ENCODE results near the gene ETV6.

Gene ETV6

GRCh38 chr12:11881835-11882234 lies 232.4 kb downstream of the ETV6 start:
- Histone ChIP-seq H3K9me3 (replicated peaks; ENCODE audit: low read length) (no peaks in the 10 kb centered on the region), H3K4me1 (ENCODE audit: control insufficient read depth, insufficient read depth, low read length) (peaks cover 31% of the 10 kb centered on the region), H3K36me3 (ENCODE audit: insufficient read depth, low read length) (peaks cover 4% of the 10 kb centered on the region), H3K27me3 (ENCODE audit: control insufficient read depth, insufficient read depth, low read length) (no peaks in the 10 kb centered on the region), H3K4me2 (ENCODE audit: low read length) (no peak overlapping the region), H3K4me3 (ENCODE audit: low read length) (no peak overlapping the region), H3K9ac (ENCODE audit: low read depth, low read length) (no peak overlapping the region)

- H3K4me2 ChIP-seq (ENCODE audit: low read length), result no peak overlapping the region
- H3K27me3 ChIP-seq (ENCODE audit: control insufficient read depth, insufficient read depth, low read length), result no peaks in the 10 kb centered on the region
- no peaks in the 10 kb centered on the region for H3K9me3 ChIP-seq (replicated peaks; ENCODE audit: low read length)
- H3K4me1 ChIP-seq (ENCODE audit: control insufficient read depth, insufficient read depth, low read length), result peaks cover 30% of the 10 kb centered on the region
- no peak overlapping the region for H3K4me3 ChIP-seq (ENCODE audit: low read length)
- H3K36me3 ChIP-seq (ENCODE audit: insufficient read depth, low read length), result peaks cover 4% of the 10 kb centered on the region
- H3K9ac ChIP-seq (ENCODE audit: low read depth, low read length), result no peak overlapping the region
These were observed 233.0 kb downstream of the ETV6 start for GRCh38 chr12:11882301-11883019.

DNA sequence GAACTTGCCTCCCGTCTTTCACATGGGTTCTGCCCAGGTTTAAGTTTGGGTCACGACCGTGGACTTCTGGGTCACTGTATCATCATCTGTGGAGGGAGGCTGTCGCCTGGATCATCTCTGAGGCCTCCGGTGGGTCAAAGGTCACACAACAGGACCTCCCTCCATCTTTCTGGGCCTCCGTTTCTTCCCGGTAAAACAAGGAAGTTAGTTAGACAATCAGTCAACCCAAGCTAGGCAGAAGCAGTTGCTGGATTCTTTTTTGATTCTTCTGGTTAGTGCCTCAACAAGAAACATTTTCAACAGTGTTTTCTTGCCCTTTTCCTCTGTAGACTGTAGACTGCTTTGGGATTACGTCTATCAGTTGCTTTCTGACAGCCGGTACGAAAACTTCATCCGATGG lies 234.6 kb downstream of the ETV6 start:
- H3K36me3 ChIP-seq (ENCODE audit: insufficient read depth, low read length), result peaks cover 4% of the 10 kb centered on the region
- H3K9ac ChIP-seq (ENCODE audit: low read depth, low read length), result no peak overlapping the region
- H3K4me3 ChIP-seq (ENCODE audit: low read length), result no peak overlapping the region
- no peak overlapping the region for H3K4me2 ChIP-seq (ENCODE audit: low read length)
- no peaks in the 10 kb centered on the region for H3K27me3 ChIP-seq (ENCODE audit: control insufficient read depth, insufficient read depth, low read length)
- H3K9me3 ChIP-seq (replicated peaks; ENCODE audit: low read length), result no peaks in the 10 kb centered on the region
- peaks cover 14% of the 10 kb centered on the region for H3K4me1 ChIP-seq (ENCODE audit: control insufficient read depth, insufficient read depth, low read length)

- H3K9ac ChIP-seq (ENCODE audit: low read depth, low read length), result no peak overlapping the region
- peaks cover 14% of the 10 kb centered on the region for H3K4me1 ChIP-seq (ENCODE audit: control insufficient read depth, insufficient read depth, low read length)
- H3K4me2 ChIP-seq (ENCODE audit: low read length), result no peak overlapping the region
- no peak overlapping the region for H3K4me3 ChIP-seq (ENCODE audit: low read length)
- H3K9me3 ChIP-seq (replicated peaks; ENCODE audit: low read length), result no peaks in the 10 kb centered on the region
- peaks cover 4% of the 10 kb centered on the region for H3K36me3 ChIP-seq (ENCODE audit: insufficient read depth, low read length)
- no peaks in the 10 kb centered on the region for H3K27me3 ChIP-seq (ENCODE audit: control insufficient read depth, insufficient read depth, low read length)
These were observed 235.2 kb downstream of the ETV6 start for GRCh38 chr12:11884706-11885105.

- H3K9me3 ChIP-seq (replicated peaks; ENCODE audit: low read length), result no peaks in the 10 kb centered on the region
- no peak overlapping the region for H3K4me3 ChIP-seq (ENCODE audit: low read length)
- H3K9ac ChIP-seq (ENCODE audit: low read depth, low read length), result no peak overlapping the region
- no peak overlapping the region for H3K4me2 ChIP-seq (ENCODE audit: low read length)
- H3K27me3 ChIP-seq (ENCODE audit: control insufficient read depth, insufficient read depth, low read length), result no peaks in the 10 kb centered on the region
- H3K4me1 ChIP-seq (ENCODE audit: control insufficient read depth, insufficient read depth, low read length), result peaks cover 14% of the 10 kb centered on the region
- H3K36me3 ChIP-seq (ENCODE audit: insufficient read depth, low read length), result peaks cover 4% of the 10 kb centered on the region
These were observed 236.0 kb downstream of the ETV6 start for GRCh38 chr12:11885261-11886038.

DNA sequence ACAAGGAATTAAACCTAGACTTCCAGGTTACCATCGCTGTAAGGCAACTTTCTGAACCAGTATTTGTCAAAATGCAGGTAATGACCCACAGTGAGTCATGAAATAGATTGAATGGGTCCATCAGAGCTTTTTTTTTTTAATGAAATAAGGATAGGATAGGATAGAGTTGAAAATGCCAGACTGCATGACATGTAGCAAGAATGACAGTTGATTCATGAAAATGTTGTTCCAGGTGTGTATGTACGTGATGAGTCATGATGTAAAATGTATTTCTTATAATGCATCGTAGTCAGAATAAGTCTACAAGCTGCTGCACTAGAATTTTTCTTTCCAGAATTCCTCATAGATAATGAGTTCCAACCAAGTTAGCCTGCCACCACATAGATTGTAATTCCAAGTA lies 236.9 kb downstream of the ETV6 start:
- peaks cover 14% of the 10 kb centered on the region for H3K4me1 ChIP-seq (ENCODE audit: control insufficient read depth, insufficient read depth, low read length)

DNA sequence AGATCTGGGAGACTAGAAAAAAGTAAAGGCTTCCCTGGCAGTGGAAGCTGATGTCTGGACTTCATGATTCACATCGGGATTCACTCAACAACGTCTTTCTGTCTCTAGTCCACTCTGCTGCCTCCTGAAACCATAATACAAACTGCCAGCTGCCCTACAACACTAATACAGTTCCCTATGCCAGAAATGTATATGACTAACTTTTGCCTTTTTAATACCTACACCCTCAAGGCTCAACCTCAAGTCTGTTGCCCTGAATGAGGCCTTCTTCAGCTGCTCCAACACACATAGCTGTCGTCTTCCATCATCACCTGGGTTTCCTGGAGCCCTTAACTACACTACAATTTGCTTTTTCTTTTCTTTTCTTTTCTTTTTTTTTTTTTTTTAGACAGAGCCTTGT lies 238.6 kb downstream of the ETV6 start:
- H3K36me3 ChIP-seq (ENCODE audit: insufficient read depth, low read length), result peaks cover 7% of the 10 kb centered on the region
- no peaks in the 10 kb centered on the region for H3K27me3 ChIP-seq (ENCODE audit: control insufficient read depth, insufficient read depth, low read length)
- H3K9ac ChIP-seq (ENCODE audit: low read depth, low read length), result no peak overlapping the region
- H3K4me2 ChIP-seq (ENCODE audit: low read length), result no peak overlapping the region
- H3K9me3 ChIP-seq (replicated peaks; ENCODE audit: low read length), result no peaks in the 10 kb centered on the region
- no peak overlapping the region for H3K4me3 ChIP-seq (ENCODE audit: low read length)
- H3K4me1 ChIP-seq (ENCODE audit: control insufficient read depth, insufficient read depth, low read length), result peaks cover 14% of the 10 kb centered on the region

More for the DNA sequence above, 236.9 kb downstream of the ETV6 start:
- H3K36me3 ChIP-seq (ENCODE audit: insufficient read depth, low read length), result peaks cover 4% of the 10 kb centered on the region
- H3K4me3 ChIP-seq (ENCODE audit: low read length), result no peak overlapping the region
- H3K9ac ChIP-seq (ENCODE audit: low read depth, low read length), result no peak overlapping the region
- H3K4me2 ChIP-seq (ENCODE audit: low read length), result no peak overlapping the region
- H3K9me3 ChIP-seq (replicated peaks; ENCODE audit: low read length), result no peaks in the 10 kb centered on the region
- H3K27me3 ChIP-seq (ENCODE audit: control insufficient read depth, insufficient read depth, low read length), result no peaks in the 10 kb centered on the region

DNA sequence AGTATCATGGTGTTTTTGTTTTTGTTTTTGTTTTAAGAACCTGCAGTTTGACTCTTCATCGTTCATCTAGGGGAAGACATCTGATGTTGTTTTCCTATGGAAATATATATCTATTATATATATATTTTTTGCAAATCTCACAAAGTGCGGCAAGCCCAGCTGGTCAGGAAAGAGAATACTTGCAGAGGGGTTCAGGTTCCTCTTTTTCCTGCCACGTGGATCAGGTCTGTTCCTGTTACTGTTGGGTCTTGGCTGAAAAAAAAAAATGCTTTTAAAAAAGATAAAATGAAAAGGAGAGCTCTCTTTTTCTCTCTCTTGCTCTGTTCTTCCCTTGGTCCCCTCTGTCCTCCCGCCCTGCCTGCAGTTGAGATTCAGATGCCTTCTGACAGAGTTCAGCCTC lies 241.9 kb downstream of the ETV6 start:
- Histone ChIP-seq H3K9ac (ENCODE audit: low read depth, low read length) (no peak overlapping the region), H3K36me3 (ENCODE audit: insufficient read depth, low read length) (peaks cover 7% of the 10 kb centered on the region), H3K4me1 (ENCODE audit: control insufficient read depth, insufficient read depth, low read length) (no peaks in the 10 kb centered on the region), H3K4me3 (ENCODE audit: low read length) (no peak overlapping the region), H3K27me3 (ENCODE audit: control insufficient read depth, insufficient read depth, low read length) (no peaks in the 10 kb centered on the region), H3K9me3 (replicated peaks; ENCODE audit: low read length) (no peaks in the 10 kb centered on the region), H3K4me2 (ENCODE audit: low read length) (no peak overlapping the region)

DNA sequence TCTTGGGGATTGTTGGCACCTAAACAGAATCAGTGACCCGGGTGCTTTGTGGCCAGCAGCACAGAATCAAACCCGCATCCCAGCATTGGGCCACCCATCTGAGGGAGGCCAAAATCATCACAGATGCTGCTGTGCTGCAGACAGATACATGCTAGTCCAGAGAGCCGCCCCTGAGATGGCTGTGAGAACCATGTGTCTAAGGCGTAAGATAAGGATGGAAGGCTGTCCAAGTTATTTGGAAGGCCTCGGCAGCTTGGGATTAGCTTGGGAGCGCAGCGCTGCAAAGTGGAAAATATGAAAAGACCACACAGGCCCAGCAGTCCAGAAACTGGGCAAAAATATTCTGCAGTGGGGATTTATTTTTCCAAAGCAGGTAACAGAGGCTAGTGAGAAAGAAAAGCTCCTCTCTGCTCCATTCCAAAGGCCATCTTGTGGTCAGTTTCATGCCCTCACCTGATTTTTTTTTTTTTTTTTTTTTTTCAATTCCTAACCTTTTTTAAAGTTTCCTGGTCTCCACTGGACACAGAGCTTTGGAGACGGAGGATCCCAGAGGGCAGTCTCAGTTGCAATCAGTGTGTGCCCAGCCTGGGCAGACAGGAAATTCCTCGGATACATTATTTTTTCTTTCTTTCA lies 242.4 kb downstream of the ETV6 start:
- Histone ChIP-seq H3K27me3 (ENCODE audit: control insufficient read depth, insufficient read depth, low read length) (no peaks in the 10 kb centered on the region), H3K4me3 (ENCODE audit: low read length) (no peak overlapping the region), H3K4me1 (ENCODE audit: control insufficient read depth, insufficient read depth, low read length) (no peaks in the 10 kb centered on the region), H3K4me2 (ENCODE audit: low read length) (no peak overlapping the region), H3K9ac (ENCODE audit: low read depth, low read length) (no peak overlapping the region), H3K36me3 (ENCODE audit: insufficient read depth, low read length) (peaks cover 3% of the 10 kb centered on the region), H3K9me3 (replicated peaks; ENCODE audit: low read length) (no peaks in the 10 kb centered on the region)

DNA sequence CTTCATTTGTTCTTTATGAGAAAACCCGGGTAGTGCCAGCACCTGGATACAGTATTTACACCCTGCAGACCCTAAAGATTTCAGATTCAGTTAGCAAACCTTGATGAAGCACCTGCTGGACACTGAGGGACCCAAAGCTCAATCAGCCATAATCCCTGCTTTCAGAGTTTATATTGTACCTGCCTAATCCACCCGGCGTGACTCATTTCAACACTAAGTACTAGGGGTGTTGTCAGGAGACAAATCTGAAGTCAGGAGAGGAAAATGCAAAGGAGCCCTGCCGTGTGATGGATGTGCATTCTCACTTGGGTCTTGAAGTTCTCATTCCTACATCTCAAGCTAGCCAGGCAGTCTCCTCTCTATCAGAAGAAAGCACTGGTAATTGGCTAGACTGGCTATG lies 244.5 kb downstream of the ETV6 start:
- no peak overlapping the region for H3K9ac ChIP-seq (ENCODE audit: low read depth, low read length)
- H3K4me3 ChIP-seq (ENCODE audit: low read length), result no peak overlapping the region
- H3K4me2 ChIP-seq (ENCODE audit: low read length), result no peak overlapping the region
- H3K36me3 ChIP-seq (ENCODE audit: insufficient read depth, low read length), result peaks cover 3% of the 10 kb centered on the region
- no peaks in the 10 kb centered on the region for H3K27me3 ChIP-seq (ENCODE audit: control insufficient read depth, insufficient read depth, low read length)
- no peaks in the 10 kb centered on the region for H3K4me1 ChIP-seq (ENCODE audit: control insufficient read depth, insufficient read depth, low read length)
- no peaks in the 10 kb centered on the region for H3K9me3 ChIP-seq (replicated peaks; ENCODE audit: low read length)

DNA sequence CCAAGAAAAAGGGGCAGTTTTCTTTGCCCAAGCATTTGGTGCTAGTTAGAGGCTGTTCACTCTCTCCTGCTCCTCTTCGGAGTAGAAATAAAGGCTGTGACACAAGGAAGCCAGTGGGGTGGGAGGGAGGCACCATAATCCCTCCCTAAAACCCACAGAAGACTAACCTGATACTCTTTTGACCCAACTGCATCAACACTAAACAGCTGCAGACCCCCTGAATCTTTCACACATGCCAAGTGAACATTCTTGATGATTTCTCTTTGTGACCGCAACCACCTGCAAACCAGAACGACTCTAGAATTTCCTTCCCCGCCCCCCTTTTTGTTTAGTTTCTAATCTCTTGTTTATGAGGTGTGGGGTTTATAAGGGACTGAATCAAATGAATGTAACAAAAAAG lies 245.4 kb downstream of the ETV6 start:
- peaks cover 3% of the 10 kb centered on the region for H3K36me3 ChIP-seq (ENCODE audit: insufficient read depth, low read length)
- H3K4me1 ChIP-seq (ENCODE audit: control insufficient read depth, insufficient read depth, low read length), result no peaks in the 10 kb centered on the region
- H3K9ac ChIP-seq (ENCODE audit: low read depth, low read length), result no peak overlapping the region
- no peak overlapping the region for H3K4me3 ChIP-seq (ENCODE audit: low read length)
- no peaks in the 10 kb centered on the region for H3K9me3 ChIP-seq (replicated peaks; ENCODE audit: low read length)
- H3K4me2 ChIP-seq (ENCODE audit: low read length), result no peak overlapping the region
- no peaks in the 10 kb centered on the region for H3K27me3 ChIP-seq (ENCODE audit: control insufficient read depth, insufficient read depth, low read length)

Measured in skeletal muscle satellite cell (primary cell).